DND-41 (cell line): Measurements from ENCODE around the gene RAD51AP2.

Experiments
- ATAC-seq: fragments of 200-7000 bp; cut with Tn5 transposase; 3 replicates; pipeline ENCODE4 v1.9.1; 2021; ENCODE audit warnings: low read depth; ENCODE audit not compliant: insufficient read depth
- DNase-seq: peaks from one replicate; pipeline ENCODE4 v3.0.0-alpha.2; 2020
- H2AFZ ChIP-seq: 2 replicates; pipeline ENCODE4 v1.6.0; 2012; ENCODE audit warnings: low read depth, low read length
- H3K27ac ChIP-seq: 2 replicates; pipeline ENCODE4 v1.5.1; 2012; ENCODE audit warnings: low read length, inconsistent platforms
- H3K27me3 ChIP-seq: fragments of 200-600 bp; sonication (generic); 2 replicates; pipeline ENCODE4 v1.6.0; 2012; ENCODE audit warnings: low read length, mild to moderate bottlenecking, inconsistent platforms; ENCODE audit not compliant: insufficient read depth, poor library complexity
- H3K36me3 ChIP-seq: 2 replicates; pipeline ENCODE4 v1.5.1; 2012; ENCODE audit warnings: low read length, inconsistent platforms; ENCODE audit not compliant: insufficient read depth
- H3K4me1 ChIP-seq: 2 replicates; pipeline ENCODE4 v1.5.1; 2012; ENCODE audit warnings: mild to moderate bottlenecking, low read length; ENCODE audit not compliant: insufficient read depth
- H3K4me2 ChIP-seq: 2 replicates; pipeline ENCODE4 v1.6.0; 2012; ENCODE audit warnings: mild to moderate bottlenecking, moderate library complexity, low read length, inconsistent platforms; ENCODE audit not compliant: insufficient read depth
- H3K4me3 ChIP-seq, 2 experiments: fragments of 200-600 bp in 1 of 2; shearing (Covaris generic) in 1 of 2; 2 replicates each; pipeline ENCODE4 v1.5.1; 2012 to 2016; ENCODE audit warnings: inconsistent platforms in 2 of 2, low read length in 2 of 2, mild to moderate bottlenecking in 2 of 2, low read depth in 1 of 2, moderate library complexity in 1 of 2
- H3K79me2 ChIP-seq: 2 replicates; pipeline ENCODE4 v1.6.0; 2012; ENCODE audit warnings: low read length, inconsistent platforms; ENCODE audit not compliant: insufficient read depth
- H3K9ac ChIP-seq: 2 replicates; pipeline ENCODE4 v1.6.0; 2012; ENCODE audit warnings: low read depth, mild to moderate bottlenecking, inconsistent platforms, low read length, moderate library complexity
- H3K9me3 ChIP-seq: 2 replicates; pipeline ENCODE4 v1.5.1; 2012; ENCODE audit warnings: low read length, moderate library complexity, mild to moderate bottlenecking, inconsistent platforms; ENCODE audit not compliant: insufficient read depth, severe bottlenecking
- H4K20me1 ChIP-seq: 2 replicates; pipeline ENCODE4 v1.6.0; 2012; ENCODE audit warnings: low read length; ENCODE audit not compliant: insufficient read depth
- EZH2 ChIP-seq: IDR thresholded peaks from 3 replicates; pipeline ENCODE4 v1.6.1; 2012; ENCODE audit warnings: borderline replicate concordance, low read depth, mild to moderate bottlenecking, moderate library complexity, low read length, inconsistent platforms; ENCODE audit not compliant: severe bottlenecking
- TF ChIP-seq, protein P1 (sequence below): IDR thresholded peaks from 2 replicates; pipeline ENCODE4 v1.5.1; 2012; ENCODE audit warnings: borderline replicate concordance, low read length, moderate library complexity, mild to moderate bottlenecking; ENCODE audit not compliant: poor library complexity, severe bottlenecking; ENCODE audit errors: extremely low read depth

Gene RAD51AP2

GRCh38 chr2:17520761-17521160, 2.5 kb upstream of the RAD51AP2 start:
- Histone ChIP-seq H2AFZ (no peak overlapping the region), H3K4me1 (no peaks in the 10 kb centered on the region), H3K36me3 (no peaks in the 10 kb centered on the region), H3K4me2 (no peak overlapping the region), H3K9ac (no peak overlapping the region), H3K27ac (no peak overlapping the region), H3K4me3 (no peak overlapping the region), H3K9me3 (no peaks in the 10 kb centered on the region), H4K20me1 (no peaks in the 10 kb centered on the region), H3K27me3 (no peaks in the 10 kb centered on the region), H3K79me2 (no peaks in the 10 kb centered on the region)
- ATAC-seq = no peak
- no peak for TF ChIP-seq EZH2
- TF ChIP-seq, protein P1, sequence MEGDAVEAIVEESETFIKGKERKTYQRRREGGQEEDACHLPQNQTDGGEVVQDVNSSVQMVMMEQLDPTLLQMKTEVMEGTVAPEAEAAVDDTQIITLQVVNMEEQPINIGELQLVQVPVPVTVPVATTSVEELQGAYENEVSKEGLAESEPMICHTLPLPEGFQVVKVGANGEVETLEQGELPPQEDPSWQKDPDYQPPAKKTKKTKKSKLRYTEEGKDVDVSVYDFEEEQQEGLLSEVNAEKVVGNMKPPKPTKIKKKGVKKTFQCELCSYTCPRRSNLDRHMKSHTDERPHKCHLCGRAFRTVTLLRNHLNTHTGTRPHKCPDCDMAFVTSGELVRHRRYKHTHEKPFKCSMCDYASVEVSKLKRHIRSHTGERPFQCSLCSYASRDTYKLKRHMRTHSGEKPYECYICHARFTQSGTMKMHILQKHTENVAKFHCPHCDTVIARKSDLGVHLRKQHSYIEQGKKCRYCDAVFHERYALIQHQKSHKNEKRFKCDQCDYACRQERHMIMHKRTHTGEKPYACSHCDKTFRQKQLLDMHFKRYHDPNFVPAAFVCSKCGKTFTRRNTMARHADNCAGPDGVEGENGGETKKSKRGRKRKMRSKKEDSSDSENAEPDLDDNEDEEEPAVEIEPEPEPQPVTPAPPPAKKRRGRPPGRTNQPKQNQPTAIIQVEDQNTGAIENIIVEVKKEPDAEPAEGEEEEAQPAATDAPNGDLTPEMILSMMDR = no peak
- DNase-seq = no peak

- Histone ChIP-seq H3K27me3 (no peaks in the 10 kb centered on the region), H3K4me2 (no peak overlapping the region), H3K4me3 (no peak overlapping the region), H3K9ac (no peak overlapping the region), H3K36me3 (no peaks in the 10 kb centered on the region), H4K20me1 (no peaks in the 10 kb centered on the region), H3K9me3 (no peaks in the 10 kb centered on the region), H3K4me1 (no peaks in the 10 kb centered on the region), H2AFZ (no peak overlapping the region), H3K27ac (no peak overlapping the region), H3K79me2 (no peaks in the 10 kb centered on the region)
- no peak for DNase-seq
- TF ChIP-seq, protein P1 = no peak
- no peak for TF ChIP-seq EZH2
- no peak for ATAC-seq
These were observed 1.2 kb upstream of the RAD51AP2 start for GRCh38 chr2:17519486-17519885.

DNA sequence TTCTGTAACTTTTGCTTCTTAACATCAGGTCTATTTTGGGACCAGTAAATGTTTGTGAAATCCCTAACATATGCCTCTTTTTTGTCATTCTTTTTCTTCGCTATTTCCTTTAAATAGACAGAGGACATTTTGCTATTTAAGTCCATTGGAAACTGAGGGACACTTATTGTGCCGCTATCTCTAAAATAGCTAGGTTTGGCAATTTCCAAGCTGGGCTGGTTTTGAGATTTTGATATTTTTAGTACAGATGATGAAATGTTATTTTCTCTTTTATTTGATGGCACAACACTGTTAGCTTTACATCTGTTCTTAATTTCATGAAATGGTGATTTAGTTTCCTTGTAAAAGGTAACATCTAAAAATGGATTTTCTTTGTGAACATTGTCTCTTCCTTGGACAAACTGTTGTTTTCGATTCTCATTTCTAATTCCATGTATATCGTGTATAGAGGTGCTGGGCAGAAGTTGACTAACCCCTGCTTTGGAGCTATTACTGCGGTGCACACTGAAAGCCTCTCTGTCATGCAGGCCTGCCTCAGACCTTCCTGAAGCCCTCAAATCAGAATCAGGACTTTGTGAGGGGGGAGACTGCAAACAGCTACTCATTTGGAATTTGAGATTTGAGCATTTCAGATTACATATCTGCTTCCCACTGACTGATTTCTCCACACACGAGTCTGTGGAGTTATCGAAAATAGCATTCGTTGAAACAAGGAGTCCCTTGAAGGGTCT, 594 bp downstream of the RAD51AP2 start:
- Histone ChIP-seq H3K27me3 (no peaks in the 10 kb centered on the region), H3K9me3 (no peaks in the 10 kb centered on the region), H3K9ac (no peak overlapping the region), H3K79me2 (no peaks in the 10 kb centered on the region), H3K4me1 (no peaks in the 10 kb centered on the region), H4K20me1 (no peaks in the 10 kb centered on the region), H3K4me3 (no peak overlapping the region), H3K4me2 (no peak overlapping the region), H3K27ac (no peak overlapping the region), H2AFZ (no peak overlapping the region), H3K36me3 (no peaks in the 10 kb centered on the region)
- no peak for TF ChIP-seq EZH2
- TF ChIP-seq, protein P1 = no peak
- no peak for ATAC-seq
- DNase-seq = no peak

DNA sequence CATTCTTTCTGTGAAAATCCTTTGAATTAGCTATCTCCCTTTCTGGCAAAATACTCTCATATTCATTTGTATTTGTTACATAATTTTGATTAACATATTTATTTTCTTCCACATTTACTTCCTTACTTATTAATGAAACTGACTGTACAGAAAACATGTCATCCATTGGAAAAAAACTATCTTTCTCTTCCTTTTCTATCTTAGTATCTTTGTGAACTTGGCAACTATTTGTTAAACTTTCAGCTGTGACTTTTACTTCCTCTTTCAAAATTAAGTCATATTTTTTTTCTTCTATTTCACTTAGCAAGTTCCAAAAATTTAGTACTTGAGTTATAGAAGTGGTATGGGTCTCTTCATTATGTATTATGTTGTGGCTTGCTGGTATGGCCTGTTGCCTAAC, 2.6 kb downstream of the RAD51AP2 start:
- no peak overlapping the region for H3K4me3 ChIP-seq
- no peak overlapping the region for H3K27ac ChIP-seq
- H3K4me1 ChIP-seq = no peaks in the 10 kb centered on the region
- H3K36me3 ChIP-seq = no peaks in the 10 kb centered on the region
- ATAC-seq = no peak
- H3K4me2 ChIP-seq = no peak overlapping the region
- H4K20me1 ChIP-seq = no peaks in the 10 kb centered on the region
- no peak overlapping the region for H3K9ac ChIP-seq
- TF ChIP-seq, protein P1 = no peak
- no peak for TF ChIP-seq EZH2
- H3K79me2 ChIP-seq = no peaks in the 10 kb centered on the region
- no peak overlapping the region for H2AFZ ChIP-seq
- H3K27me3 ChIP-seq = no peaks in the 10 kb centered on the region
- no peak for DNase-seq
- no peaks in the 10 kb centered on the region for H3K9me3 ChIP-seq
